ENCODE data around the gene ZFAND3.
"Not testable (repeated sequence)": the region's sequence is repeated elsewhere in the genome, so short reads cannot be mapped to it uniquely, and the experiment has no call there.

The ZFAND3 gene

DNA sequence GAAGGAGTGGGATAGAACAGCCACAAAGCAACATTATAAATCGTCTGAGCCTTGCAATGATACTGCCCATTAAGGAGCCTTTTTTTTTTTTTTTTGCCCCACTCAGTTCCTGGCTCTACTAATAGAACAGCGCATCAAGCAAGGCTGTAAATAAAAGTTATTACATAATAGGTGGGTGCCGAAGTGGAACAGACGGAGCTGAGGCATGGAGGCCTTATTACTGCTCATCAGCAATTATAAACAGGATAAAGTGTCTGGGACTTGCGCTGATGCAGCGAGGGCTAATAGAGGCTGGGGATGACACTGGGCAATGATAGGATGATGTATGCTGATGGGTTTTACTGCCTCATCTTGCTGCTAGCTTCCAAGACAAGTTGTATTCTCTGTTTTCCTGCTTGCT is 272.1 kb downstream of the ZFAND3 start:
- no peak for DNase-seq (ENCODE audit: low spot score)

GRCh38 chr6:38092465-38092864 is 272.9 kb downstream of the ZFAND3 start:
- DNase-seq (ENCODE audit: low spot score), result no peak

DNA sequence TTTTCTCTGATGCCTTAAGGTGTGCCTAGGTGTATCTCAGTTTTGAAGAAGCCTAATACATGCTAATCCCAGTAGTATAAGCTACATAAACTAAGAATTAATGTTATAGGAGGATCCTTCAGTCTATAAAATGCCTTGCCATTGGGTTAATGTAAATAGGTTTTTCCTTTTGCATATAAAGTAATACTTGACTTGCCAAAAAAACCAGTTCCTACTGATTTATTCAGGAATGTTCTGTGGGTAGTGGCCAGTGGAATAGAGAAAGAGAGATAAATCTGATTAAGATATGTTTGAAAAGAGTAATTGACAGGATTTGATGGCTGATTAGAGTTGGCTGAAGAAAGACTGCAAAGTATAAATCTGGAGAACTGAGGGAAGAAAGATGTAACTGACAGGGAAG is 273.4 kb downstream of the ZFAND3 start:
- DNase-seq (ENCODE audit: low spot score), result no peak

DNA sequence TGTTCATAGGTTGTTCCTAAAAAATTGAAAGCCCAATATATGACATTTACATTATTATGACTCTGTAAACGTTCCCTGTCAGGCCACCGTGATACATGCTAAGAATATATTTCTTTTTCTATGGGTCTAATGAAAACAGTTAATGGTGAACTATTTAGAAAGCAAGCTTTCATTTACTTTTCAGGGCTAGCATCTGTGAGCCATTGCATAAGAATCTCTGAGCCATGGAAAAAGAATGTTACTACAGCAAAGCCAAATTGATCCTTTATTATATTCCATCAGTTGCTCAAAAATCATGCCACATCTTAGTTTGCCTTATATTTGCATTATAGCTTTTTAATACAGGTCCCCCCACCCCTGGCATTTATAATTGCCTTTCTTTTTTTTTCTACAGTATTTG is 275.5 kb downstream of the ZFAND3 start:
- peak; percentile 26 for DNase-seq (ENCODE audit: low spot score)

- DNase-seq (ENCODE audit: low spot score), result no peak
These were observed 279.7 kb downstream of the ZFAND3 start for GRCh38 chr6:38099221-38099620.

DNA sequence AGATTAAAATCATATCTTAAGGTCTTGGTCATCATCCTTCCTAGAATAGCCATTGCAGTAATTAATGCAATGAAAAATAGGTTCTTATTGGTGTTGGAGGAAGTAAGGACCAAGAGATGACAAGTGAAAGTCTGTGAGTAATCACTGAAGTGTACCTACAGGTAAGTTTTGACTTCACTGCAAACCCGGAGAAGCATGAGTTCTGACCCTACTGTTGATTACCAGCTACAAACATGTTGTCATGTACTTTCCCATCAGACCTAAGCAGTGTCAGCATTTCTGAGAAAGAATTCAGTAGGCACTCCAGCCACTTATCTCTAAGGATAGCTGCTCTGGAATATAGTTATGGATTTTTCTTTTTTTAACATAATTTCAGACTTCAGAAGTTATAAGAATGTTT is 280.9 kb downstream of the ZFAND3 start:
- no peak for DNase-seq (ENCODE audit: low spot score)

DNA sequence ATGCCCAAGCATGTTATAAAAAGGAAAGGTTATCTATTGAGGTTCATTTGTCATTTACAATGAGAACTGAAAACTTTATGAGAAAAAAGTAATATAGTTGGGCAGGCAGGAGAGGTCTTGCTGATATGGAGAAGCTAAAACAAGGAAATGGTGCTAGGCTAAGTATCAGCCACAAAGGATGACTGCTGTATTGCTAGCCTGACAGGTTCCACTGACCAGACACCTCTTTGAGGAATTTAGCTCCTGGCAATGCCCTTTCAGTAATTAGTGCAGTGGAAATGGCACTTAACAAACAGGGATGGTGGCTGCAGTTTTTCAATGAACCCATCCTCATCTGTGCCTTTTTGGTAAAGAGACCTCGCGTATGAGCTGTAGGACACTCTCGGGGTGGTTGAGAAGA is 284.4 kb downstream of the ZFAND3 start:
- DNase-seq (ENCODE audit: low spot score), result no peak

DNA sequence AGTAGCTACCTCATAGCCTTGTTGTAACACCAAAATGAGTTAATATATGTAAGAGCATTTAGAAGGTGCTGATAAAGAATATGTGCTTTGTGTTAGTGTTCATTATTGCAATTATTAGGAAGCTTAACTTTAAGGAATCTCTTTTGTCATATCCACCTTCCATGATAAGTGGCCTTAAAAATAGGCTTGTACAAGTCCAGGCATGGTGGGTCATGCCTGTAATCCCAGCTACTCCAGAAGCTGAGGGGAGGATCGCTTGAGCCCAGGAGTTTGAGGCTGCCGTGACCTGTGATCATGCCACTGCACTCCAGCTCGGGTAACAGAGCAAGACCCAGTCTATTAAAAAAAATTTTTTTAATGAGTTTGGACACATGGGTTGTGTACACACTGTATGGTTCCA is 285.5 kb downstream of the ZFAND3 start:
- no peak for DNase-seq (ENCODE audit: low spot score)

DNA sequence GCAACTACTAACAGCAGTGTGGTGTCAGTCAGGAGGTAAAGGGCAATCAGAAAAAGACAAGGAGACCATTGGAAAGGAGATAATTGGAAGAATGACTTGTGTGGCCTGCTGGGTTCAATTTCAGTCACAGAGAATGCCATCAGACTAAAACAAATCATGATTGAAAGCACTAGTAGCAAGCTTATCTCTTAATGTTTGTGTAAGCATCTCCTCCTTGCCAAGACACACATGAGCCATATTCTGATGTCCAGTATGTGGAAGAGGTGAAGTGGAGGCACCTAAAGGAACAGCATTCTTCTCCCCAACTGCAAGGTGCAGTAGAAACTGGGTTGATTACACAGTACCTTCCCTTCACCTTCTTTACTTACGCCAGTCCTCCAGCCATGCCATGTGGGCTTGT is 287.5 kb downstream of the ZFAND3 start:
- DNase-seq (ENCODE audit: low spot score), result no peak

GRCh38 chr6:38110481-38110971 is 291.0 kb downstream of the ZFAND3 start:
- DNase-seq (ENCODE audit: low spot score), result no peak

GRCh38 chr6:38112181-38112580 is 292.7 kb downstream of the ZFAND3 start:
- DNase-seq (ENCODE audit: low spot score), result no peak

- no peak for DNase-seq (ENCODE audit: low spot score)
These were observed 294.5 kb downstream of the ZFAND3 start for GRCh38 chr6:38113825-38114576.

- no peak for DNase-seq (ENCODE audit: low spot score)
These were observed 295.6 kb downstream of the ZFAND3 start for GRCh38 chr6:38114976-38115625.

- no peak for DNase-seq (ENCODE audit: low spot score)
These were observed 296.1 kb downstream of the ZFAND3 start for GRCh38 chr6:38115626-38116008.

GRCh38 chr6:38116248-38116647 is 296.7 kb downstream of the ZFAND3 start:
- DNase-seq (ENCODE audit: low spot score), result no peak

DNA sequence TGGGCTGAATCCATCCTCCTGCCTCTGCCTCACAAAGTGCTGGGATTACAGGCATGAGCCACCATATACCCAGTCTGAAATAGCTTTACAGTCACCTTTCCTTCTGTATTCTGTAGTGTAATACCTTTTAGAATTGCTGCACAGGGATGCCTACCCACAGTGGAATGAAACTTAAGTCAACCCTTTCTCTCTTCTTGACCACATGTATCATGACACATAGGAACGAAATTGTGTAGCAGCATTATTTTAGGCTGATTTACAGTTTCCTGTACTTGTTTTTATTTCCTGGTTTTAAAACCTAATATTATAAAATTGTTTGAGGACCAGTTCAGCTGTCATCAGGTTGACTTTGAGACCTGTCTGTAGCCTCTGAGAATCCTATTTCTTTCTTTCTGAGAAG is 297.8 kb downstream of the ZFAND3 start:
- no peak for DNase-seq (ENCODE audit: low spot score)

DNA sequence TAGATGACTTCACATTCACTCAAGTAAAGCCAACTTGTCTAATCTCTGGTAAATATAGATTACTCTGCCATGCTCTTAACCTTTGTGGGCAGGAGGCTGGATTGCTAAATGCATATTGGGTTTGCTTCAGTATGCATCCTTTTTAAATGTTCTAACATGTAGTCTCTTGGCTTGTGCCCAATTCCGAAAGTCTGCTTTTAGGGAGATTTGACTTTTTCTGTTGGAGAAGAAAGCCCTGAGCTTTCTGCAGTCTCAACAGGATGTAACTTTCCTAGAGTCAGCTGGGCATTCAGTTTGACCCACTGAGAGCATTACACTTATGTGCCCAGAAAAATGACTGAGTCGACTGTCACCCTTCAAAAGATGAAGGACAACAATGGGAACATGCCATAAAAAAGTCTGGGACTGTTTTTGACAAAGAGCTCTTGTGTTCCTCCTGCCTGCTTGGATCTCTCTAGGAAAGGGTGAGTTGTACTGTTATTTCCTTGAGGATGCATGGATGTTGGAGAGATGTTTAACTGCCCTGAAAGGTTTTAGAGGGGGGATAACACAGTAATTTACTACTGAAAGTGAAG is 299.4 kb downstream of the ZFAND3 start:
- peak; percentile 17 for DNase-seq (ENCODE audit: low spot score)

DNA sequence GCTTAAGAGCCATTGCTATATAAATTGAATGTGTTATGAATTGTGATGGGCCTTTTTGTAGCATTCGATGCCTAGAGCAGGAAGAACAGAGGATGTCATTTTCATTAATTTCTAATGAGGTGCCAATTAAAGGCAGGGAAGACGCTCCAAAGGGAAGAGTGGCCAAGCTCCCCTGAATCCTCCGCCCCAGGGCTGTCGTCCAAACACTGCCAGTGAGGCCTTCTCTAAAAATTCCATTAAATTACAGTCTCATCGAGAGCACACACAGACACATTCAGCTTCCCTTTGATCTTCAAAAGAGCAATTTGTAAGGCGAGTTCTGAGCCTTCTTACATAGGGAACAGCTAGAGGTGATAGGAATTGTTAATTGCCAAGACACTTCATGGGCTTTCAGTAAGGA is 300.0 kb downstream of the ZFAND3 start:
- DNase-seq (ENCODE audit: low spot score), result no peak

GRCh38 chr6:38124224-38124926 is 304.8 kb downstream of the ZFAND3 start:
- DNase-seq (ENCODE audit: low spot score), result not testable (repeated sequence)

GRCh38 chr6:38127284-38127683 is 307.8 kb downstream of the ZFAND3 start:
- DNase-seq (ENCODE audit: low spot score), result no peak

- no peak for DNase-seq (ENCODE audit: low spot score)
These were observed 312.0 kb downstream of the ZFAND3 start for GRCh38 chr6:38131527-38131965.

DNA sequence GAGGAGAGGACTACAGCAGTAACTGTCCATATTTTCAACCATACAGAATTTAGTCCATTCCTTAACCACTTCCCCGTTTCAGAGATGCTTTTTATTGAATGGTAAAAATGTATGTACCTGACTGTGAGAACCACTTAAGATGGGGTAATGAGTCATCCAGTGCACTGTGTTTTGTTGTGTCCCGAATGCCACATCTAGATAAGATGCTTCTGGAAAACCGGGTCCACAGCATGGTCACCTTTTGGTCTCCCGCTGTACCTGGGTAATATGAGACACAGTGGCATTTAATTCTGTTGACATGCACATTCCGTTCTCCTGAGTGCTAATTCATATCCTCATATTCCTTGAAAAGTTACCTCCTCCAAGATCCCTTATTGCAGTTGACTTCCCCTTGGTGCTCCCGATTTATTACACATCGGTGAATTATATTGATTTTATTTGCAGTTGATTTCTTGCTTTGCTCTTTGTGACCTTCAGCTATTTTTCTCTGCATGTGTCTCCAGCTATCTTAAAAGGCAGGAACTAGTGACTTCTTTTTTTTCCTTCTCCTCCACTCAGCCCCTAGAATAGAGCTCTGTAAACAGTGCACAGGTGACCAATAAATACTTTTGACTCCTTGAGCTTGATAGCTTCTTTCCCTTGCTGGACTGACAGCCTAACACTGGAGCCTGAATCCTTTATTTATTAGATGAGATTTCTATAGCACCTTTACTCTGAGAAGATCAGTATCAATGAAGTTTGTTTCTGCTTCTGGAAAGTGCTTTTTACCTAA is 314.6 kb downstream of the ZFAND3 start:
- DNase-seq (ENCODE audit: low spot score), result no peak
